HEK293 (cell line): ENCODE measurements around the gene SLC15A2.

Experiments
- CTCF ChIA-PET: fragments of 350-600 bp; formaldehyde crosslinking; extraction: SDS; loops from one replicate; lab custom pipeline; 2021; ENCODE audit warnings: antibody characterized with exemption; lab: Yijun Ruan, JAX
- POLR2A ChIA-PET: fragments of 300-600 bp; formaldehyde crosslinking; extraction: SDS; loops from one replicate; lab custom pipeline; 2020; ENCODE audit warnings: antibody characterized with exemption, inconsistent platforms; lab: Yijun Ruan, JAX
- H3K27ac ChIP-seq: fragments of 200-500 bp; sonication (Bioruptor generic); 2 replicates; pipeline ENCODE4 v1.5.1; 2014; ENCODE audit warnings: low read depth, low read length, control low read depth, inconsistent platforms; ENCODE audit errors: extremely low read depth
- H3K36me3 ChIP-seq, 2 experiments: fragments of 200-500 bp in 1 of 2; sonication (Bioruptor generic) in 1 of 2; 1 replicate in 1 of 2; 2 replicates in 1 of 2; pipeline ENCODE4 v1.5.1; 2014 to 2017; ENCODE audit warnings: inconsistent platforms in 2 of 2, low read length in 2 of 2; ENCODE audit not compliant: control insufficient read depth in 2 of 2, insufficient read depth in 1 of 2
- H3K4me1 ChIP-seq: fragments of 200-500 bp; sonication (Bioruptor generic); 2 replicates; pipeline ENCODE4 v1.5.1; 2014; ENCODE audit warnings: mild to moderate bottlenecking, low read length, inconsistent platforms; ENCODE audit not compliant: control insufficient read depth, insufficient read depth
- H3K4me3 ChIP-seq: 2 replicates; pipeline ENCODE4 v1.5.1; 2011; ENCODE audit warnings: low read depth, mild to moderate bottlenecking, control low read depth, low read length, moderate library complexity
- H3K9me3 ChIP-seq: fragments of 200-500 bp; sonication (Bioruptor generic); 2 replicates; pipeline ENCODE4 v1.5.1; 2014; ENCODE audit warnings: low read depth, low read length, inconsistent platforms; ENCODE audit not compliant: control insufficient read depth, insufficient read depth
- CTCF ChIP-seq: fragments of 450-650 bp; formaldehyde crosslinking; IDR thresholded peaks from 2 replicates; pipeline ENCODE4 v1.5.1; 2016; ENCODE audit warnings: missing biosample characterization, missing genetic modification characterization
- HOXA7 ChIP-seq: sonication (generic); formaldehyde crosslinking; IDR thresholded peaks from 2 replicates; pipeline ENCODE4 v1.8.1; 2022; ENCODE audit warnings: missing genetic modification reagents, borderline replicate concordance
- INSM2 ChIP-seq: fragments of 450-650 bp; formaldehyde crosslinking; IDR thresholded peaks from 2 replicates; pipeline ENCODE4 v1.5.1; 2016; ENCODE audit warnings: missing biosample characterization, missing genetic modification characterization
- KLF9 ChIP-seq: fragments of 450-650 bp; formaldehyde crosslinking; IDR thresholded peaks from 2 replicates; pipeline ENCODE4 v1.5.1; 2016; ENCODE audit warnings: missing biosample characterization, missing genetic modification characterization, low read depth
- MEIS1 ChIP-seq: sonication (generic); formaldehyde crosslinking; IDR thresholded peaks from 2 replicates; pipeline ENCODE4 v1.8.1; 2022; ENCODE audit warnings: missing genetic modification reagents, mild to moderate bottlenecking, borderline replicate concordance
- PRDM4 ChIP-seq: fragments of 450-650 bp; formaldehyde crosslinking; IDR thresholded peaks from 2 replicates; pipeline ENCODE4 v1.5.1; 2017; ENCODE audit warnings: missing biosample characterization, missing genetic modification characterization
- PRDM6 ChIP-seq: fragments of 450-650 bp; formaldehyde crosslinking; IDR thresholded peaks from 2 replicates; pipeline ENCODE4 v1.5.1; 2017; ENCODE audit warnings: missing biosample characterization, missing genetic modification characterization
- TRIM28 ChIP-seq: IDR thresholded peaks from 2 replicates; pipeline ENCODE4 v1.6.1; 2011; ENCODE audit warnings: low read length, control low read depth, borderline replicate concordance
- ZBTB6 ChIP-seq: fragments of 450-650 bp; formaldehyde crosslinking; IDR thresholded peaks from 2 replicates; pipeline ENCODE4 v1.5.1; 2017; ENCODE audit warnings: missing biosample characterization, missing genetic modification characterization
- ZBTB7A ChIP-seq: fragments of 450-650 bp; formaldehyde crosslinking; IDR thresholded peaks from 2 replicates; pipeline ENCODE4 v1.5.1; 2016; ENCODE audit warnings: low read depth, missing biosample characterization, missing genetic modification characterization
- ZNF292 ChIP-seq: fragments of 450-650 bp; formaldehyde crosslinking; IDR thresholded peaks from 2 replicates; pipeline ENCODE4 v1.5.1; 2016; ENCODE audit warnings: low read depth, missing biosample characterization, missing genetic modification characterization, borderline replicate concordance
- ZNF341 ChIP-seq: fragments of 450-650 bp; formaldehyde crosslinking; IDR thresholded peaks from 2 replicates; pipeline ENCODE4; 2016; ENCODE audit warnings: low read depth, missing biosample characterization, missing genetic modification characterization
- ZNF37A ChIP-seq: fragments of 450-650 bp; IDR thresholded peaks from 2 replicates; pipeline ENCODE4 v1.5.1; 2018; ENCODE audit warnings: missing biosample characterization, missing genetic modification characterization
- ZNF518A ChIP-seq: fragments of 450-650 bp; formaldehyde crosslinking; conservative IDR thresholded peaks from 2 replicates; pipeline ENCODE4 v1.5.1; 2016; ENCODE audit warnings: low read depth, missing biosample characterization, missing genetic modification characterization
- ZNF530 ChIP-seq: fragments of 450-650 bp; formaldehyde crosslinking; IDR thresholded peaks from 2 replicates; pipeline ENCODE4 v1.5.1; 2016; ENCODE audit warnings: low read depth, missing biosample characterization, missing genetic modification characterization
- ZNF580 ChIP-seq: fragments of 450-650 bp; formaldehyde crosslinking; IDR thresholded peaks from 2 replicates; pipeline ENCODE4 v1.5.1; 2016; ENCODE audit warnings: missing biosample characterization, missing genetic modification characterization
- ZNF658 ChIP-seq: fragments of 450-650 bp; formaldehyde crosslinking; IDR thresholded peaks from 2 replicates; pipeline ENCODE4; 2016; ENCODE audit warnings: missing biosample characterization, missing genetic modification characterization
- ZNF664 ChIP-seq: fragments of 450-650 bp; formaldehyde crosslinking; IDR thresholded peaks from 2 replicates; pipeline ENCODE4 v1.5.1; 2016; ENCODE audit warnings: missing biosample characterization, missing genetic modification characterization
- ZNF677 ChIP-seq: fragments of 450-650 bp; IDR thresholded peaks from 2 replicates; pipeline ENCODE4 v1.5.0; 2018; ENCODE audit warnings: missing biosample characterization, mild to moderate bottlenecking, missing genetic modification characterization, moderate library complexity
- ZXDB ChIP-seq: fragments of 450-650 bp; formaldehyde crosslinking; IDR thresholded peaks from 2 replicates; pipeline ENCODE4 v1.5.1; 2016; ENCODE audit warnings: missing biosample characterization, missing genetic modification characterization

Gene SLC15A2

GRCh38 chr3:121969631-121970030 lies 75.4 kb downstream of the SLC15A2 start (continued):
- TF ChIP-seq CTCF (tag by site-specific recombination): no peak
- no peak for TF ChIP-seq ZXDB
- TF ChIP-seq ZBTB7A (tag by site-specific recombination): no peak
- TF ChIP-seq ZNF341 (tag by site-specific recombination): no peak
- TF ChIP-seq HOXA7 (CRISPR knock-in tag): no peak
- no peak for TF ChIP-seq KLF9 (tag by site-specific recombination)
- no peak for TF ChIP-seq ZNF518A
- no peak for TF ChIP-seq ZNF580 (tag by site-specific recombination)
- TF ChIP-seq ZNF658: no peak

- CTCF ChIA-PET: no interaction called here
These were observed 75.8 kb downstream of the SLC15A2 start for GRCh38 chr3:121970047-121970446.

More at GRCh38 chr3:121970047-121970446, 75.8 kb downstream of the SLC15A2 start:
- Histone ChIP-seq H3K9me3 (no peaks in the 10 kb centered on the region), H3K4me1 (no peaks in the 10 kb centered on the region)
- POLR2A ChIA-PET: no interaction called here
- no peak for TF ChIP-seq ZNF530 (tag by site-specific recombination)
- no peak for TF ChIP-seq INSM2
- no peak for TF ChIP-seq PRDM4 (tag by site-specific recombination)
- no peak for TF ChIP-seq ZNF292 (tag by site-specific recombination)
- no peak for TF ChIP-seq ZBTB6
- TF ChIP-seq TRIM28: no peak
- TF ChIP-seq ZNF677 (tag by site-specific recombination): no peak
- TF ChIP-seq ZNF37A (tag by site-specific recombination): no peak
- no peak for TF ChIP-seq PRDM6
- no peak for TF ChIP-seq MEIS1 (CRISPR knock-in tag)
- TF ChIP-seq ZNF664 (tag by site-specific recombination): no peak
- TF ChIP-seq, all 188 proteins: peak for 0
- H3K36me3 ChIP-seq: no peaks in the 10 kb centered on the region
- no peak overlapping the region for H3K27ac ChIP-seq
- H3K4me3 ChIP-seq: no peak overlapping the region
